ENCODE measurements around the gene WLS. TPM values are rescaled to one million over a fixed set of nuclear protein-coding genes. Genes with fewer than 3 reads are reported as not detected.

WLS gene
- total and polyA plus RNA-seq, 9 donors = 42.2 to 303 (median 120) TPM

- intact Hi-C loops (cut with DNase I) = no loop called here
- H3K9me3 ChIP-seq = no peaks in the 10 kb centered on the region
- peaks cover 6% of the 10 kb centered on the region for H3K4me1 ChIP-seq (ENCODE audit: insufficient read depth)
- no peak overlapping the region for H3K27ac ChIP-seq
- H3K4me3 ChIP-seq = no peak overlapping the region
- H3K27me3 ChIP-seq = no peaks in the 10 kb centered on the region
- no peaks in the 10 kb centered on the region for H3K36me3 ChIP-seq
- no peak for DNase-seq
- 58 to 79% (median 67%) methylated on average over 1 of the region's 1 CpG for WGBS, 3 donors
- TF ChIP-seq EP300 (IDR thresholded peaks at IDR 0.05) (no peak), POLR2A (IDR thresholded peaks at IDR 0.05) (no peak), CTCF (IDR thresholded peaks at IDR 0.05) (no peak)
Measured at GRCh38 chr1:68181165-68181556, 51.2 kb downstream of the WLS start.

- H3K9me3 ChIP-seq = no peaks in the 10 kb centered on the region
- no peak for DNase-seq
- no peak overlapping the region for H3K27ac ChIP-seq
- no peaks in the 10 kb centered on the region for H3K27me3 ChIP-seq
- no peaks in the 10 kb centered on the region for H3K36me3 ChIP-seq
- H3K4me3 ChIP-seq = no peak overlapping the region
- no peak for TF ChIP-seq EP300 (IDR thresholded peaks at IDR 0.05)
- intact Hi-C loops (cut with DNase I) = no loop called here
- H3K4me1 ChIP-seq (ENCODE audit: insufficient read depth) = peaks cover 9% of the 10 kb centered on the region
Measured at GRCh38 chr1:68180441-68181164, 51.7 kb downstream of the WLS start.

GRCh38 chr1:68178821-68179490 is 53.4 kb downstream of the WLS start:
- H3K27ac ChIP-seq = no peak overlapping the region

GRCh38 chr1:68175621-68176398 is 56.5 kb downstream of the WLS start:
- peaks cover 21% of the 10 kb centered on the region for H3K4me1 ChIP-seq (ENCODE audit: insufficient read depth)

More at GRCh38 chr1:68178821-68179490, 53.4 kb downstream of the WLS start:
- DNase-seq = no peak
- H3K4me3 ChIP-seq = no peak overlapping the region
- no peaks in the 10 kb centered on the region for H3K36me3 ChIP-seq
- 79 to 91% (median 87%) methylated on average over 4 of the region's 4 CpGs for whole genome bisulfite sequencing, 3 donors
- H3K4me1 ChIP-seq (ENCODE audit: insufficient read depth) = peaks cover 17% of the 10 kb centered on the region
- intact Hi-C loops (cut with DNase I) = loop anchor here in 1 of 4 donors (10.0 kb wide), 1 partner anchor 46 kb away; no protein-coding TSS in a partner anchor
- TF ChIP-seq POLR2A (IDR thresholded peaks at IDR 0.05) = no peak
- no peak for TF ChIP-seq CTCF (IDR thresholded peaks at IDR 0.05)
- no peak for TF ChIP-seq EP300 (IDR thresholded peaks at IDR 0.05)
- H3K27me3 ChIP-seq = no peaks in the 10 kb centered on the region
- no peaks in the 10 kb centered on the region for H3K9me3 ChIP-seq

More at GRCh38 chr1:68175621-68176398, 56.5 kb downstream of the WLS start:
- peak in 1 of 5 donors; percentile 28 for DNase-seq
- no peak for TF ChIP-seq CTCF (IDR thresholded peaks at IDR 0.05)
- TF ChIP-seq EP300 (IDR thresholded peaks at IDR 0.05) = no peak
- no peak for TF ChIP-seq POLR2A (IDR thresholded peaks at IDR 0.05)
- H3K27me3 ChIP-seq = no peaks in the 10 kb centered on the region
- intact Hi-C loops (cut with DNase I) = loop anchor here in 1 of 4 donors (10.0 kb wide), 1 partner anchor 49 kb away; no protein-coding TSS in a partner anchor
- peak overlapping the region in 1 of 2 donors; percentile 31 for H3K27ac ChIP-seq
- H3K4me3 ChIP-seq = no peak overlapping the region
- no peaks in the 10 kb centered on the region for H3K9me3 ChIP-seq
- WGBS, 3 donors = 46 to 48% (median 46%) methylated on average over 8 of the region's 8 CpGs
- no peaks in the 10 kb centered on the region for H3K36me3 ChIP-seq

Data from ovary (tissue), 9 donors.